HUES64 (cell line): Measurements from ENCODE around the gene FGFRL1.

Source experiments
- H3K27ac ChIP-seq: 2 replicates; pipeline ENCODE4 v1.7.0; 2013; ENCODE audit warnings: low read depth, low read length, inconsistent platforms
- H3K27me3 ChIP-seq: 2 replicates; pipeline ENCODE4 v1.6.1; 2013; ENCODE audit warnings: mild to moderate bottlenecking, low read length; ENCODE audit not compliant: insufficient read depth
- H3K36me3 ChIP-seq: 2 replicates; pipeline ENCODE4 v1.6.1; 2013; ENCODE audit warnings: mild to moderate bottlenecking, low read length; ENCODE audit not compliant: insufficient read depth
- H3K4me1 ChIP-seq: 2 replicates; pipeline ENCODE4 v1.6.1; 2013; ENCODE audit warnings: mild to moderate bottlenecking, low read length, moderate library complexity; ENCODE audit not compliant: insufficient read depth
- H3K4me3 ChIP-seq: 2 replicates; pipeline ENCODE4 v1.5.1; 2013; ENCODE audit warnings: mild to moderate bottlenecking, low read length, moderate library complexity
- H3K9ac ChIP-seq: 2 replicates; pipeline ENCODE4 v1.6.1; 2013; ENCODE audit warnings: mild to moderate bottlenecking, low read depth, low read length
- H3K9me3 ChIP-seq: 2 replicates; pipeline ENCODE4 v1.6.1; 2013; ENCODE audit warnings: low read depth, low read length; ENCODE audit not compliant: insufficient read depth
- WGBS: fragments of 150-250, 120-280 bp; methylation state at CpG from one replicate; pipeline ENCODE4 v1.1.7; 2013; ENCODE audit warnings: missing lambda C conversion rate; 5-methylcytosine and 5-hydroxymethylcytosine counted together

Gene FGFRL1

DNA sequence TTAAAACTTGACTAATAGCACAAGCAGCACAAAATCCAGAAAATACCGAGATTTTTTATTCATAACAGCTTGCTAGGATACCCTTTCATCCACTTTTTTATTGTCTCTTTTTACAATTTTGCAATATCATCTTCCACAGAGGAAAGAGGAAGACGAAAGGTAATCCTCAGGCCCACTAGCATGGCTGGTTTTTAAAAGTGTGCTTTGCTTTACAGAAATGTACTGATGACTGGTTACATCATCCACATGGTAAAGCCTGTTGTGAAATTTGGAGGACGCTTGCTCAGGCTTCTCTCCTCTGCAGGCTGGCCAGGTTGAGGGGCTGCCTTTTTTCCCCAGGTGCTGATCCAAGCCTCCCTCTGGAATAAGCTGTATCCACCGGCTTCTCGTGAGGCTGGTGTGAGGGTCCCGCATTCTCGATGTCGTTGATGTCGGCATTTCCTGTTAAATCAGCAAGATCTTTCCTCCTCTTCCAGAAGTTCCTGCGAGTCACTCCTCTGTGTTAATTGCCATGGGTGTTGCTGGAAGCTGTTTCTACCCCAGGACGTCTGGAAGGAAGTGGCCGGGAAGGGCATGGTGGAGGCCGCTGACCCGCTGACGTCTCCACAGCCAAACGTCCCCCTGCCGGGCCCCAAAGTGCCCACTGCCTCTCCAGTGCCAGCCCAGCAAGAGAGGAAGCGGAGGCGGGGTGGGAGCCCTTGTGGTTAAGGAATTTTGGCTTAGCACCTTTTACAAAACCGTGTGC is 32.3 kb upstream of the FGFRL1 start:
- H3K27ac ChIP-seq = no peak overlapping the region
- peaks cover 6% of the 10 kb centered on the region for H3K27me3 ChIP-seq
- H3K4me1 ChIP-seq = peaks cover 5% of the 10 kb centered on the region; the same call in 1 of the 2 replicates
- 56% methylated on average over 20 of the region's 20 CpGs for WGBS
- H3K9me3 ChIP-seq = no peaks in the 10 kb centered on the region
- H3K4me3 ChIP-seq = no peak overlapping the region
- no peak overlapping the region for H3K9ac ChIP-seq
- H3K36me3 ChIP-seq = no peaks in the 10 kb centered on the region

DNA sequence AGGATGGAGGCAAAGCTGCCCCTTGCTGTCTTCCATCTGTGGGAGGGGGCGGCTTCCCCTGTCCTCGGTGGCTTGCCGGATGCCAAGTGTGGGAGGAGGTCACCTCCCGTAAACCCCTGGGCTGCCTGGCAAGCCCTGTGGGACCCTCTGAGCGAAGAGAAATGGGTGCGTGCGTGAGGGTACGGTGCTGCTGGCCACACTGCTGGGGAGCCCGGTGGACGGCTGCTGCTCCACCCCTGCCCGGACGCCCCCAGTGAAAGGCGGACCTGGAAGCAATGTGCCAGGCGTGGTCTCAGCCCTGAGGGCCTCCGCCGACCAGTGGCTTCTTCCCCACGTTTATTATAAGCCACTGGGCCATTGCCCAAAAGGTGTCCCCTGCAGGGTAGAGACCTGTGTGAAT is 29.1 kb upstream of the FGFRL1 start:
- H3K27ac ChIP-seq = no peak overlapping the region
- no peaks in the 10 kb centered on the region for H3K36me3 ChIP-seq
- peaks cover 29% of the 10 kb centered on the region for H3K27me3 ChIP-seq
- 95% methylated on average over 17 of the region's 17 CpGs for WGBS
- H3K9me3 ChIP-seq = no peaks in the 10 kb centered on the region
- H3K4me3 ChIP-seq = no peak overlapping the region
- no peak overlapping the region; the same call in 1 of the 2 replicates for H3K9ac ChIP-seq
- peaks cover 18% of the 10 kb centered on the region; the same call in 1 of the 2 replicates for H3K4me1 ChIP-seq

DNA sequence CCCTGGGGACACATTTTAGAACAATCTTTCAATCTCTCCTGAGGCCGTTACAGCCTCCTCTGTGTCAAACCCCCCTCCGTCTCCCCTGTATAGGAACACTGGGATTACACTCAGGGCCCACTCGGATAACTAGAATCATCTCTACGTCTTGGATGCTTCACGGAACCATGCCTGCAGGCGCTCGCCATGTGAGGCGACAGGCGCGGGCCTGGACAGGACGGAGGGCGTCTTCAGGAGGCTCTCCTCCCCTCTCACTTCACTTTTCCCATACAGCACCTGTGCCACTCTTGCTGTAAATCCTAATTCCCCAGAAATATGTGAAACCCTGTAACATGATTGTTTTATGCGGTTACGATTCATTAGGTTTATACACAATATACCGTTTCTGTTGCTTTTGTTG is 28.6 kb upstream of the FGFRL1 start:
- H3K9ac ChIP-seq = no peak overlapping the region; the same call in 1 of the 2 replicates
- H3K4me1 ChIP-seq = peaks cover 18% of the 10 kb centered on the region; the same call in 1 of the 2 replicates
- H3K27me3 ChIP-seq = peaks cover 33% of the 10 kb centered on the region
- no peaks in the 10 kb centered on the region for H3K36me3 ChIP-seq
- no peak overlapping the region for H3K27ac ChIP-seq
- 94% methylated on average over 15 of the region's 15 CpGs for WGBS
- no peaks in the 10 kb centered on the region for H3K9me3 ChIP-seq
- H3K4me3 ChIP-seq = no peak overlapping the region

DNA sequence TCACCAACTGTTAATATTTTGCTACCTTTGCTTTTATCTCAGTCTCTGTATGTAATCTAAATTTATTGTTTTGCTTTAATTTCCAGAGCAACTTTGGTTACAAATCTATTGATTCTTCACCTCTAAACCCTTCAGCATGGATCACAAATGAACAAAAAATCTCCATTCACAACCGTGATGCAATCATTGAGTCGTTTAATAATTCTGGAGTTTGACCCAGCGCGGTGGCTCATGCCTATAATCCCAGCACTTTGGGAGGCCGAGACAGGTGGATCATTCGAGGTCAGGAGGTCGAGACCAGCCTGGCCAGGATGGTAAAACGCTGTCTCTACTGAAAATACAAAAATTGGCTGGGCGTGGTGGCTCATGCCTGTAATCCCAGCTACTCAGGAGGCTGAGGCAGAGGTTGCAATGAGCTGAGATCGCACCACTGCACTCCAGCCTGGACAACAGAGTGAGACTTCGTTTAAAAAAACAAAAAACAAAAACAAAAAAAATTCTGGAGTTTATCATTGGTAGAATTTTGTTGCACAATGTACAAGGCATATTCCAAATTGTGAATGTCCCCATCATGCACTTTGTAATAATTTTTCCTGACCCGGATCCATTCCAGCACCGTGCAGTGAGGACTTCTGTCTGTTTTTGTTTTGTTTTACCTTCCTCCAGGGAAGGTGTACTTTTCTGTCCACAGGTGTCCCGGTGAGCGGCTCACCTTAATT is 26.9 kb upstream of the FGFRL1 start:
- H3K9me3 ChIP-seq = no peaks in the 10 kb centered on the region
- H3K27ac ChIP-seq = no peak overlapping the region
- no peaks in the 10 kb centered on the region for H3K36me3 ChIP-seq
- H3K27me3 ChIP-seq = peaks cover 33% of the 10 kb centered on the region
- no peak overlapping the region for H3K9ac ChIP-seq
- WGBS = 82% methylated on average over 14 of the region's 15 CpGs
- peak overlapping the region; percentile 38 for H3K4me3 ChIP-seq
- H3K4me1 ChIP-seq = peaks cover 12% of the 10 kb centered on the region; the same call in 1 of the 2 replicates

DNA sequence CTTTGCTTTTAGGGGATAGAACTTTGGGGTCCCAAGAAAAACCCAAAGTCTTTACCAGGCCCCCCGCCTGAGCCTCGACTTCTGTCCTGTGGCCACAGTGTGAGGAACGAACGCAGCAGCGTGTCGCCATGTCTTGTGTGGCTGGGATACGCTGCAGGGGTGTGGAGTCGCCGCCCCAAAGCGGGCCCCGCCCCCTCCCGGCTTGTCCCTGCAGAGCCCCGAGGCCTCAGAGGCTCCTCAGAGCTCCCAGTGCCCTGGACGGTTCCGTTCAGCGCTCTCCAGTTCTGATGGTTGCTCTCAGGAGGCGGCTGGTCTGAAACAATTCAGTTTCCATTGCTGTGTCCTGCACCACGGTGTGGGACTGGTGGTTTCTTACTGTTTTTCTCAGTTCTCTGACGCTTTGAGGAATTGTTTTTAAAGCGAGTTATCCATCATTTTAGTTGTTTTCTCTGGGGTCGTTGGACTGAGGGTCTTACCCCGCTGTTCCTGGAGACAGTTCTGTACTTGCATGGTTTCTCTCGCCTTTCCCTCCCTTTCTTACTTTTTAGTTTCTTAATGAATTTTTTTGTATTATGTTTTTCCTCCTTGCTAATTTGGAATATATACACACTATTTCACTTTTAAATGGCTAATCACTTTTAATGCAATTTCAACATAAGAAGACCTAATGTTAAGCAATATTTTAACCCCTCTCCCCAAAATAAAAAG is 26.1 kb upstream of the FGFRL1 start:
- 19% methylated on average over 21 of the region's 23 CpGs for WGBS

DNA sequence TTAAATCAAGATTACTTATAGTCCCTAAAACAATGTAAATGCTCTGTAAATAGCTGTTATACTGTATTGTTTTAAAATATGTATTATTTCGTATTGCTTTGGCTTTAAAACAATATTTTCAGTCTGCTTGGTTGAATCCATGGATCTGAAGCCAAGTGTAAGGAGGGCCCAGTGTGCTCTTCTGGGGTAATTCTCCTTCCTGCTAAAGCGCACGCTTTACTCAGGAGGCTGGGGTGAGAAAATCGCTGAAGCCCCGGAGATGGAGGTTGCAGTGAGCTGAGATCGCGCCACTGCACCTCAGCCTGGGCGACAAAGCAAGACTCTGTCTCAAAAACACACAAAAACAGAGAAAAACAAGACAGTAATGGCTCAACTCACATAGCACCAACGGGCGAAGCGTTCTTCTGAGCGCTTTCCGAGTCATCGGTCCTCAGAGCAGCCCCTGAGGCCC is 25.0 kb upstream of the FGFRL1 start:
- Histone ChIP-seq H3K36me3 (no peaks in the 10 kb centered on the region), H3K27me3 (peaks cover 33% of the 10 kb centered on the region), H3K4me1 (peaks cover 12% of the 10 kb centered on the region; the same call in 1 of the 2 replicates), H3K27ac (no peak overlapping the region), H3K4me3 (peak overlapping the region; percentile 59), H3K9me3 (no peaks in the 10 kb centered on the region), H3K9ac (peak overlapping the region; percentile 41; the same call in 1 of the 2 replicates)
- 21% methylated on average over 14 of the region's 14 CpGs for WGBS

More for the DNA sequence above, 26.1 kb upstream of the FGFRL1 start:
- Histone ChIP-seq H3K36me3 (no peaks in the 10 kb centered on the region), H3K9me3 (no peaks in the 10 kb centered on the region), H3K27me3 (peaks cover 33% of the 10 kb centered on the region), H3K27ac (no peak overlapping the region), H3K4me1 (peaks cover 12% of the 10 kb centered on the region; the same call in 1 of the 2 replicates), H3K4me3 (peak overlapping the region; percentile 38), H3K9ac (no peak overlapping the region)

DNA sequence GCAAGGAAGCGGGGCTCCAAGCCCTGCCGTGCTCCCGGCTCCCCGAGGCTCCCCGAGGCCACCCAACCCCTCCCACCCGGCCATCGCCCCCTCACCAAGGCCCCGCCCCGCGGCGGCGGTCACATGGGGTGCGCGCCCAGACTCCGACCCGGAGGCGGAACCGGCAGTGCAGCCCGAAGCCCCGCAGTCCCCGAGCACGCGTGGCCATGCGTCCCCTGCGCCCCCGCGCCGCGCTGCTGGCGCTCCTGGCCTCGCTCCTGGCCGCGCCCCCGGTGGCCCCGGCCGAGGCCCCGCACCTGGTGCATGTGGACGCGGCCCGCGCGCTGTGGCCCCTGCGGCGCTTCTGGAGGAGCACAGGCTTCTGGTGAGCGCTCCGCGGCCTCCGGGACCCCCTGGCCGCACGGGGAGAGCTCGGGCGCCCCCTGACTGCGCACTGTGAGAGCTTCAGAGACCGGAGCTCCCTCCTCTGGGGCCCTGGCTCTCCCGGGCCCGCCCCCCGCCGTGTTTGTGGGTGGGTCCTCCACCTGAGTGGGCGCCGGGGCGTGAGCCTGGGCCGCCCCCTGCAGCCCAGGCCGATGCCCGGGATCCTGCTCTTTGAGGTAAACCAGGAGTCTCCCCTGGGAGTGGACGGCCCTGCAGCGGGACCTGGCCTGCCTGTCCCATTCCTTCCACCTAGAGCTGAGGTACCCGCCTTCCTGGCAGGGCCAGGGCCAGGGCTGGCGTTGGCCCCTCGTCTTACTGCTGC is 24.4 kb upstream of the FGFRL1 start, which contains the start of gene IDUA:
TSS of gene IDUA (plus strand) at position 166 of the 745 bp plus-strand sequence. CDS start at position 207, 41 bp downstream.
- Histone ChIP-seq H3K9ac (peak within 1 kb of the TSS; percentile 48; the same call in 1 of the 2 replicates), H3K4me1 (peaks cover 12% of the 10 kb centered on the region; the same call in 1 of the 2 replicates), H3K27me3 (peaks cover 33% of the 10 kb centered on the region), H3K27ac (no peak within 1 kb of the TSS), H3K4me3 (peak within 1 kb of the TSS; percentile 59), H3K9me3 (no peaks in the 10 kb centered on the region), H3K36me3 (no peaks in the 10 kb centered on the region)
- WGBS = 4% methylated on average over 69 of the region's 69 CpGs

DNA sequence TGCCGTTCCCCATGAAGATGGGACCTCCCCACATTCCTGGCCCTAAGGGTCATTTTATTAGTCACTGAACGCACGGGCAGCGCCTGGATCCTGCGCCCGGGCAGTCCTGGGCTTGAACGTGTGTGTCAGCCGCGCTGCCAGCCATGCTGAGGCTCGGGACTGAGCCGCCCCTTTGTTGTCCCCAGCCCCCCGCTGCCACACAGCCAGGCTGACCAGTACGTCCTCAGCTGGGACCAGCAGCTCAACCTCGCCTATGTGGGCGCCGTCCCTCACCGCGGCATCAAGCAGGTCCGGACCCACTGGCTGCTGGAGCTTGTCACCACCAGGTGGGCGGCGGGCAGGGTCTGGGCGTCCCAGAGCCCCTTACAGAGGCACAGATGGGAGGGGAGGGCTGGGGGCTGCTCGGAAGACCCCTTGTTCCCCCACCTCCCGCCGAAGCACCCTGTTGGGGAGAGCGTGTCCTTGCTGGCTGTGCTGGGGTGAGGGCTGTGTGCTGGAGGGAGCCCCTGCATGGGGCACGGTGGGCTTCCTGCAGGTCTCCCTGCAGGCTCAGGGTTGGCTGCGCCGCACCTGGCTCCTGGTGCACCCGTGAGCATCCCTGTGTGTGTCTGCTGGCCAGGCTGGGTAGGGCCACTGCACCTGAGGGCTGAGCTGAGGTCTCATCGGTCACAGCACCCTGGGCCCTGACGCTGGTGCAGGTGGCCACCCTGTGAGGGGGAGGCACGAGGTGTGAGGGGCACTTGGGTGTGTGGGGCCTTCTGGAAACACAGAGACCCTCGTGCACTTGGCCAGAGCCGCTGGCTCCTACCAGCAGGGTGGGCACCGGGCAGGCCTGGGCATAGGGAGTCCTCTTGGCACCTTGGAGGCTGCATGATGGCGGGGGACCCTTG is 23.6 kb upstream of the FGFRL1 start:
- no peak overlapping the region for H3K27ac ChIP-seq
- H3K9ac ChIP-seq = no peak overlapping the region
- 88% methylated on average over 37 of the region's 37 CpGs for WGBS
- H3K4me3 ChIP-seq = peak overlapping the region; percentile 59; the same call in 1 of the 2 replicates
- no peaks in the 10 kb centered on the region for H3K9me3 ChIP-seq
- H3K36me3 ChIP-seq = no peaks in the 10 kb centered on the region
- peaks cover 33% of the 10 kb centered on the region for H3K27me3 ChIP-seq
- peaks cover 12% of the 10 kb centered on the region; the same call in 1 of the 2 replicates for H3K4me1 ChIP-seq

DNA sequence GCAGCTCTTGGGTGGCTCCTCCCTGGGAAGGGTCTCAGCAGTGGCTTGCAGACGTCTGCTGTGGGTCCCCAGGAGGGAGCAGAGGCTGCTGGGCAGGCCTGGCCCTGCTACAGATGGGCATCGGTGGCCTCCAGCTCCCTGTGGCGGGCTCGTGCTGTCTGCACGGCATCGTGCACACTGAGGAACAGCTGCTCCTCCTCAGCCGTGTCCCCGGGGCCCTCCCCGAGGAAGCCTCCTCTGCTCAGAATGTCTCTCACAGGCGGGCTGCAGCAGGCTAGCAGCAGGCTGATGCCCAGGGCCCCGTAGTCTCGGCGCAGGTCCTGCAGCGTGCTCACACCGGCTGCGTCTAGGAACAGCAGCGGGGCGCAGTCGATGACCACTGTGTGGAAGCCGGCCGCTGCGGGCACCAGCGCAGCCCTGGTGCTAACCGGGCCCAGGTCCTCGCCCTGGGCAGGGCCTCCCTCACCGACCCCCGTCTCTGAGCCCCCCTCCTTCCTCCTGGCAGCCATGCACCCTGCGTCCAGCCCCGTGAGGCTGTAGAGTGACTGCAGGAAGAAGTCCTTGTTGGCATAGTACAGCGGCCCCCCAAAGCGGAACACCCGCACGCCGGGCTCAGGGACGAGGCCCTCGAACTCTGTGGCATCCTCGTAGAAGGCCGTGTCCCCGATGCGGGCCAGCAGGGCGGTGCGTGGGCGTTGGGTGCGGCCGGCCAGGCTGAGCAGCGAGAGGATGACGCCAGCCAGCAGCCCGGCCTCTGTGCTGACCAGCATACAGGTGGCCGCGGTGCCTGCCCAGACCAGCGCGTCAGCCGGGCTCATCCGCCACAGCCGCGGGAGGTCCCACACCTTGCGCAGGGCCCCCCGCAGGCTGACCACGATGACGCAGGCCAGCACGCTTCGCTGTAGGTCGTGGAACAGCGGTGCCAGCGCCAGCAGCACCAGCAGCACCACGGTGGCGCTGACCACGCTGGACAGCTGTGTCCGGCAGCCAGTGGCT is 22.4 kb upstream of the FGFRL1 start:
- peaks cover 33% of the 10 kb centered on the region for H3K27me3 ChIP-seq
- no peak overlapping the region for H3K4me3 ChIP-seq
- H3K36me3 ChIP-seq = no peaks in the 10 kb centered on the region
- no peak overlapping the region for H3K9ac ChIP-seq
- no peak overlapping the region for H3K27ac ChIP-seq
- H3K4me1 ChIP-seq = peaks cover 12% of the 10 kb centered on the region; the same call in 1 of the 2 replicates
- H3K9me3 ChIP-seq = no peaks in the 10 kb centered on the region
- WGBS = 93% methylated on average over 69 of the region's 69 CpGs
